Measurements from ENCODE around the gene KY. TPM values are rescaled to one million over a fixed set of nuclear protein-coding genes. Genes with fewer than 3 reads are reported as not detected.
A peak's percentile ranks its signal among the peaks of the same experiment; 100 is the strongest.
"Not testable (repeated sequence)": the region's sequence is repeated elsewhere in the genome, so short reads cannot be mapped to it uniquely, and the experiment has no call there.

The KY gene
- total RNA-seq, 1 donor from 2014 or later: 1.6 TPM

DNA sequence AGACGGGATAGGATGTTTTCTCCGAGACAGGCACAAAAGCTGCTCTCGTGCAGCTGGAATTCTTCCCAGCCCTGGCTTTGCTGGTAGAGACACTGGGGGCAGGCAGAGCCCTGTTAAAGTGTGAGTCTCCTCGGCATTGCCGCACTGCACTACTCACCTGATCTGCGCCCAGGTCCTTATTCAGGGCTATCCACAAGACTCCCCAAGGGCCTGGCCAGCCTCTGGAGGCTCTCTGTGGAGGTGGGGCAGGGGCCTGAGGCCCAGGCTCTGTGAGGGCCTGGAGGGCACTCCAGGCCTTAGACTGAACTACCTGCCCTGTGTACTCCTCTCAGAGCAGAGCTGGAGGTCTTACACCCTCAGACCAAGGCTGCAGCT, 48.4 kb downstream of the KY start:
- DNase-seq (ENCODE audit: low spot score): no peak

- DNase-seq (ENCODE audit: low spot score): no peak
These were observed 49.0 kb downstream of the KY start for GRCh38 chr3:134601539-134602439.

DNA sequence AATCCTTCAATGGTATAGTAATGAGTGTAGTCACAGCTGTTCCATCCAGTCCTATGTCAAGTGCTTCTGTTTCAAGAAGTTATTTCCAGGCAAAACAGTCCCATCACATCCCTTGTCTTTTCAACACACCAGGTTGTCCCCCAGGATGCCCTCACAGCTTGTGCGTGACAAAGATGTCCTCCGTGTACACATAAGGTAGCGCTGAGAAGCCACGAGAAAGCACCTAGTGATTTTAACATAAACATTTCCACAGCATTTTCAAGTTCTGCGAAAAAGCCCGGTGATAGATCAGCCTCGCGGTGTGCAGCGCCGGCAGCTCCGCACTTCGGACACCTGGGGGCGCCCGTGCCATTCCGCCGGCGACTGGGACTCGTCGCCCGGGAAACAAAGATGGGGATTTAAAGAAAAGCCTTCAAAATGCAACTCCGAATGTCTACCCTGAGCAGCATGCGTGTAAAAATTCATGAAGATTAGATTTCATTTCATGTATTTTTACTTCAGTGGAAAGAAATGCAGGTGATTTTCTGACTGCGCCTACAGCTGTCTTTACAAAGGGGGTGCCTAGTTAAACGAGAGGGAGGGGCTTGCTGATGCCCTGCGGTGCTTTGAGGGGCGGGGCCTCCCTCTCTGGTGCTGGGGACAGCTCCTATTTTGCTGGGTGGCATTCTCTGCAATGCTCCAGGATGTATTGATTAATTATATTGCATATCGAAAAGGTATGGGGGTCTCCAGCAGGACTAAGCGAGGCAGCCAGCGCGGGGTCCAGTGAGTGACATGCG, 49.9 kb downstream of the KY start:
- DNase-seq (ENCODE audit: low spot score): peak; percentile 34

DNA sequence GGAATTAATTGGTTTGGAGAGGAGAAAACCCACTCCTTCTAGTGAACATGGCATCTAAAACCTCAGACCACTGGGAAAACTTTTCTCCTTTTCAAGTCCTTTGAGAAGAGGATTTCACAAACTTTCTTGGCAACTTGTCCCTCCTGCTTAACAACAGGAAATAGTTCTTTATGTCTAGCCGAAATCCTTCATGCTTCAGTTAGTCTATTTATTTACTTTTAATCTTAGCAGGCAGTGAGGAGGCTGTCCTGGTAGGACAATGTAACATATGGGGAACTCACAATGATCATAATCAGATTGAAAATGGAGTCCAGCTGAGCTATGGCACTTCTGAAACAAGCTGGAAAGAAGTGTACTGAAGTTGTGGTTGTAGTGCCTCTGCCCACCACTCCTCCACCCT, 50.6 kb downstream of the KY start:
- no peak for DNase-seq (ENCODE audit: low spot score)

- no peak for DNase-seq (ENCODE audit: low spot score)
These were observed 51.9 kb downstream of the KY start for GRCh38 chr3:134598763-134599545.

DNA sequence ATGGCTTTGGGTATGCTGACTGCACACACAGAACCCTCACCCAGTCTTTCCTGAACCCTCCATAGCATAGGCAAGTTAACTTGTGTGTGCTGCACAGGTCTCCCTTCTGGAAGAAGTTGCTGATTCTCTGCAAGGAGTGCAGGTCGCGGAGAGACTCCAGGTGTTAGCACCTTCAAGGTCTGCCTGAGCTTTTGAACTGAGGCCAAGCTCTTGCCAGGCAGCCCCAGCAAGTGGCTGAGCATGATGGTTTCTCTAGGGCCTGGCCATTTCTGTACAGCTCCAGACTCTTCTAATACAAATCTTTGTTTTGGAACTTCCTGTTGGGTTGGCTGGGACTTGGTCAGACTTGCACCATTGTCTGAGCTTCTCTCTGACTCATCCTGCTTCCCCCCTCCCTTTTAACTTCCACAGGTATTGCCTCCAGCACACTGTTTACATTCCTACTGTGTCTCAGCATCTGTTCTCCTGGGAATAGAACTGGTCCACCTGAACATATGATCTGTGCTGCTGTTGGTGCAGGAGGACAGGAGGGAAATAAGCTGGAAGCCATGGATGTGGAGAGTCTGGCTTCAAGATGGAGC, 53.3 kb downstream of the KY start:
- DNase-seq (ENCODE audit: low spot score): no peak

DNA sequence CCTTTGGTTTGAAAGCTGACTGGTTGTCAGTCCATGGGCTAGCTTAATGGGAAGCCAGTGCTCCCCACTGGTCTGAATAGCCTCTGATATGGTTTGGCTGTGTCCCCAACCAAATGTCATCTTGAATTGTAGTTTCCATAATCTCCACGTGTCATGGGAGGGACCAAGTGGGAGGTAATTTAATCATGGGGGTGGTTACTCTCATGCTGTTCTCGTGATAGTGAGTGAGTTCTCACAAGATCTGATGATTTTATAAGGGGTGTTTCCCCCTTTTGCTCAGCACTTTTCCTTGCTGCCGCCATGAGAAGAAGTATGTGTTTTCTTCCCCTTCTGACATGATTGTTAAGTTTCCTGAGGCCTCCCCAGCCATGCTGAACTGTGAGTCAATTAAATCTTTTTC, 55.8 kb downstream of the KY start:
- DNase-seq (ENCODE audit: low spot score): not testable (repeated sequence)

GRCh38 chr3:134594331-134594741, 56.5 kb downstream of the KY start:
- DNase-seq (ENCODE audit: low spot score): no peak

DNA sequence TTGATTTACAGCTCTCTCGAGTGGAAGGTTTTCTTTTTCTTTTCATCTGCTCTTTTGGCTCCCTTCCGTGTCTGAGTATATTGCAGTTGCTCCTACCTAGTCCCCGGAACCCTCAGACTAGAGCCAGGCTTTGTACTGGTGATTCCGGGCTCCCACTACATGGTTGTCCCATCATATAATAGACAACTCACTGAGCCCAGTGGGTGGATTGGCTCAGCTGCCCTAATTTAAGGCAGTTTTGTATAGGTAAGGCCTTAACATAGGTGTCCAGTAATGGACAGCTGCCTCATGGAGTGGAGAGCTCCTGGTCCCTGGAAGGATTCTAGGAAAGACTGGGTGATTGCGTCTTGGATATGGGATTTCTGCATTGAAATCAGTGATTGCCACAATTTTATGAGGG, 58.0 kb downstream of the KY start:
- no peak for DNase-seq (ENCODE audit: low spot score)

- no peak for DNase-seq (ENCODE audit: low spot score)
These were observed 60.1 kb downstream of the KY start for GRCh38 chr3:134590766-134591165.

DNA sequence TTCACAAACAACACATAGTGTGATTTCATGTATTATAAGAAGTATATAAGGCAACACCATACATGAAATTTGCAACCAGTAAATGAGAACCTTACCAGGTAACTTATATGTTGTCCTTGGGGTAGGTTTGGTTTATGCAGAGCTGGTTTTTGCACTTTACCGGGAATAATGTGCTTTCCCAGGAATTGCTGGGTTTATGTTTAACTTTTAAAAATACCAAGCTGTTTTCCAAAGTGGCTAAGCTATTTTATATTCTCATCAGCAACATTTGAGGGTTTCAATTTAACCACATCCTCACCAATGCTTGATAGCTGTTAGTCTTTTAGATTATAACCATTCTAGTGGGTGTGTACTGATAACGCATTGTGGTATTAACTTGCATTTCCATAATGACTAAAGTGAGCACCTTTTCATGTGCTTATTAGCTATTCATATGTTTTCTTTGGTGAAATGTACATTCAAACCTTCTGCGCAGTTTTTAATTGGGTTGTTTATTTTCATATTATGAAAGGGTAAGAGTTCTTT, 71.6 kb downstream of the KY start:
- DNase-seq (ENCODE audit: low spot score): no peak

- DNase-seq (ENCODE audit: low spot score): no peak
These were observed 74.0 kb downstream of the KY start for GRCh38 chr3:134576831-134577230.

GRCh38 chr3:134576426-134576825, 74.4 kb downstream of the KY start:
- no peak for DNase-seq (ENCODE audit: low spot score)

GRCh38 chr3:134569899-134570298, 80.9 kb downstream of the KY start:
- not testable (repeated sequence) for DNase-seq (ENCODE audit: low spot score)

DNA sequence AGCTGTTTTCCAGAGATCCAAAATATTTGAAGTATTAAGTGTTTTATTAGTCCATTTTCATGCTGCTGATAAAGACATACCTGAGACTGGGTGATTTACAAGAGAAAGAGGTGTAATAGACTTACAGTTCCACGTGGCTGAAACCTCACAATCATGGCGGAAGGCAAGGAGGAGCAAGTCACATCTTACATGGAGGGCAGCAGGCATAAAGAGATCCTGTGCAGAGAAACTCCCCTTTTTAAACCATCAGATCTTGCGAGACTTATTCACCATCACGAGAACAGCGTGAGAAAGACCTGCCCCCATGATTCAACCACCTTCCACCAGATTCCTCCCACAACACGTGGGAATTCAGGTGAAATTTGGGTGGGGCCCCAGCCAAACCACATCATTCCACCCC, 82.0 kb downstream of the KY start:
- DNase-seq (ENCODE audit: low spot score): no peak

- DNase-seq (ENCODE audit: low spot score): no peak
These were observed 83.2 kb downstream of the KY start for GRCh38 chr3:134567605-134568004.

DNA sequence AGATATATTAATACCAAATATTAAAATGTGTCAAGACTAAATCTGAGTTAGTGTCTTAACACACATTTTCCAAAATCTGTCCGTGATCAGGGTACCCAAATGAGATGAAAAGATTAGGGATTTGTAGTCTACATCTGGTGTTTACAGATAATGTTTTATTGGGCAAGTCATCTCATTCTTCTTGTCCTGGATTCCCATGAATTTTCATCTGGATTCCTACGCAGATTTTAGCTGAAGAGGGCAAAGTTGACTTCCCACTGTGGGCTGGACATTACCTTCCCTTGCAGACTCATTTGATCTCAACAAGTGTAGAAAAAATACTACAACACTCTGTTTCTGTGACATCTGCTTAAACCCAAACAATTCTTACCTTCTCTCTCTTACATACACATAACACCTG, 85.8 kb downstream of the KY start:
- DNase-seq (ENCODE audit: low spot score): no peak

DNA sequence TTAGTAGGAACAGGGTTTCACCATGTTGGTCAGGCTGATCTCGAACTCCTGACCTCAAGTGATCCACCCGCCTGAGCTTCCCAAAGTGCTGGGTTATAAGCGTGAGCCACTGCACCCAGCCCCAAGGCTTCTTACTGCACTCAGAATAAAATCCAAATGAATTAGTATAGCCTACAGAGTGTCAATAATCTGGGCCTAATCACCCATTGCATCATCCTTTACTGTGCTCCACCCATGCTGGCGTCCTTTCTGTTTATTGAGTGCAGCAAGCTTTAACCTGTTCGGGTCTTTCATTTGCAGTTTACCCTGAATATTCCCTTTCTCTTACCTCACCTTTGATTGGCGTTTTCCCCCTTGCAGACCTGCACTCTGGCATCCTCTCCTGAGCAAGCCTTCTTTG, 87.2 kb downstream of the KY start:
- no peak for DNase-seq (ENCODE audit: low spot score)

DNA sequence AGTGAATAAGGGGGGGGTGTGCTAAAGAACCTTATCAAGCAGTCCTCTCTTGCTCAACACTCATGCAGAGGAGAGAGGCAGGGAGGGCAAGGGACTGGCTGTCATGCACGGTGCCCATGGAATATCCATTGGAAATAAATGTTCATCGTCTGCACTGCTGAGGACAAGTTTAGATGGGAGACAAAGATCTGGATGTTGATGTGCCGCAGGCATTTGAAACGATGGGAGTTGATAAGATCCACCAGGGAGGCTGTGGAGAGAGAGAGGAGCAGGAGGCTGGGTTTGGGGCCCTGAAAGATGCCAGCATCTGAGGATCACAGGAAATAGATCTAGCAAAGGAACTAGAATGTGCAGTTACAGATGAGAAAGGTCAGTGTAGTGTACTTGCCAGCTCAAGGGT, 88.8 kb downstream of the KY start:
- no peak for DNase-seq (ENCODE audit: low spot score)

GRCh38 chr3:134559591-134559990, 91.2 kb downstream of the KY start:
- no peak for DNase-seq (ENCODE audit: low spot score)
